H9 (cell line): Measurements from ENCODE around the gene CAMTA2. TPM values are rescaled to one million over a fixed set of nuclear protein-coding genes. Genes with fewer than 3 reads are reported as not detected.

ENCODE experiments used
- DNase-seq: peaks from one replicate; pipeline ENCODE4 v3.0.0-alpha.2; 2017
- H2AFZ ChIP-seq: one replicate; pipeline ENCODE4 v1.6.1; 2013; ENCODE audit warnings: mild to moderate bottlenecking, low read length, control low read depth, moderate library complexity
- H2AK5ac ChIP-seq: 2 replicates; pipeline ENCODE4 v1.6.1; 2013; ENCODE audit warnings: low read length, control low read depth, mixed read lengths; ENCODE audit not compliant: insufficient read length
- H2BK120ac ChIP-seq: one replicate; pipeline ENCODE4 v1.6.1; 2013; ENCODE audit warnings: low read depth, mild to moderate bottlenecking, low read length, control low read depth, inconsistent platforms; ENCODE audit not compliant: poor library complexity, severe bottlenecking
- H2BK12ac ChIP-seq: 2 replicates; pipeline ENCODE4 v1.6.1; 2013; ENCODE audit warnings: low read length, control low read depth, mixed read lengths, low read depth; ENCODE audit not compliant: insufficient read length
- H2BK15ac ChIP-seq: 2 replicates; pipeline ENCODE4 v1.6.1; 2013; ENCODE audit warnings: low read depth, low read length, control low read depth
- H2BK20ac ChIP-seq: one replicate; pipeline ENCODE4 v1.6.1; 2013; ENCODE audit warnings: low read depth, mild to moderate bottlenecking, low read length, control low read depth, inconsistent platforms; ENCODE audit not compliant: poor library complexity, severe bottlenecking
- H2BK5ac ChIP-seq: 2 replicates; pipeline ENCODE4 v1.6.1; 2013; ENCODE audit warnings: low read length, control low read depth, mixed read lengths; ENCODE audit not compliant: insufficient read length
- H3K14ac ChIP-seq: 2 replicates; pipeline ENCODE4 v1.6.1; 2013; ENCODE audit warnings: low read length, control low read depth; ENCODE audit not compliant: insufficient read depth
- H3K18ac ChIP-seq: 2 replicates; pipeline ENCODE4 v1.6.1; 2013; ENCODE audit warnings: low read depth, mild to moderate bottlenecking, mixed read lengths, low read length, control low read depth; ENCODE audit not compliant: insufficient read length
- H3K23ac ChIP-seq: 2 replicates; pipeline ENCODE4 v1.6.1; 2013; ENCODE audit warnings: low read length, control low read depth, mixed read lengths, low read depth; ENCODE audit not compliant: insufficient read length
- H3K23me2 ChIP-seq: 2 replicates; pipeline ENCODE4 v1.6.1; 2013; ENCODE audit warnings: low read depth, mild to moderate bottlenecking, mixed read lengths, low read length, control low read depth; ENCODE audit not compliant: insufficient read length, poor library complexity, severe bottlenecking
- H3K27ac ChIP-seq: 2 replicates; pipeline ENCODE4 v1.5.1; 2013; ENCODE audit warnings: low read length, control low read depth, mixed read lengths, low read depth; ENCODE audit not compliant: insufficient read length
- H3K27me3 ChIP-seq: 2 replicates; pipeline ENCODE4 v1.6.1; 2013; ENCODE audit warnings: low read length, control low read depth, inconsistent platforms; ENCODE audit not compliant: insufficient read depth
- H3K4ac ChIP-seq: 2 replicates; pipeline ENCODE4 v1.6.1; 2013; ENCODE audit warnings: low read depth, mild to moderate bottlenecking, control low read depth, inconsistent platforms, low read length, moderate library complexity
- H3K4me1 ChIP-seq: 2 replicates; pipeline ENCODE4 v1.6.1; 2013; ENCODE audit warnings: low read length, control low read depth, inconsistent platforms; ENCODE audit not compliant: insufficient read depth
- H3K4me2 ChIP-seq: 2 replicates; pipeline ENCODE4 v1.6.1; 2013; ENCODE audit warnings: low read length, control low read depth, mixed read lengths; ENCODE audit not compliant: insufficient read length, insufficient read depth
- H3K56ac ChIP-seq: 2 replicates; pipeline ENCODE4 v1.6.1; 2013; ENCODE audit warnings: low read depth, mild to moderate bottlenecking, mixed read lengths, low read length, control low read depth; ENCODE audit not compliant: insufficient read length
- H3K79me1 ChIP-seq: 2 replicates; pipeline ENCODE4 v1.6.1; 2013; ENCODE audit warnings: low read depth, mild to moderate bottlenecking, moderate library complexity, low read length, control low read depth, inconsistent platforms; ENCODE audit not compliant: insufficient read depth, poor library complexity, severe bottlenecking
- H3K79me2 ChIP-seq: 2 replicates; pipeline ENCODE4 v1.6.1; 2013; ENCODE audit warnings: low read length, control low read depth, inconsistent platforms; ENCODE audit not compliant: insufficient read depth
- H3K9ac ChIP-seq: 2 replicates; pipeline ENCODE4 v1.6.1; 2013; ENCODE audit warnings: low read length, control low read depth, mixed read lengths; ENCODE audit not compliant: insufficient read length; ENCODE audit errors: extremely low read depth
- H3K9me3 ChIP-seq: one replicate; pipeline ENCODE4 v1.6.1; 2013; ENCODE audit warnings: low read depth, low read length, inconsistent platforms; ENCODE audit not compliant: control insufficient read depth
- H3T11ph ChIP-seq: one replicate; pipeline ENCODE4 v1.6.1; 2013; ENCODE audit warnings: mild to moderate bottlenecking, low read length, control low read depth, inconsistent platforms
- H4K20me1 ChIP-seq: one replicate; pipeline ENCODE4 v1.6.1; 2013; ENCODE audit not compliant: control insufficient read depth, insufficient read length, insufficient read depth
- H4K5ac ChIP-seq: 2 replicates; pipeline ENCODE4 v1.6.1; 2013; ENCODE audit warnings: low read depth, mild to moderate bottlenecking, mixed read lengths, low read length, control low read depth; ENCODE audit not compliant: insufficient read length
- H4K8ac ChIP-seq: replicated peaks from 2 replicates; pipeline ENCODE4 v1.6.1; 2013; ENCODE audit warnings: low read length, control low read depth, mixed read lengths, low read depth; ENCODE audit not compliant: insufficient read length
- H4K91ac ChIP-seq: 2 replicates; pipeline ENCODE4 v1.6.1; 2013; ENCODE audit warnings: low read depth, mild to moderate bottlenecking, moderate library complexity, mixed read lengths, low read length, control low read depth; ENCODE audit not compliant: insufficient read length
- H3K27ac Mint-ChIP-seq, 3 experiments: 2 replicates in 2 of 3; 3 replicates in 1 of 3; pipeline ENCODE4 v1.8.0; 2020 to 2021; ENCODE audit warnings: mixed read lengths in 3 of 3, mild to moderate bottlenecking in 1 of 3, moderate library complexity in 1 of 3
- H3K27me3 Mint-ChIP-seq: 2 replicates; pipeline ENCODE4 v1.8.0; 2021; ENCODE audit warnings: low read depth, mild to moderate bottlenecking, moderate library complexity, mixed read lengths
- H3K36me3 Mint-ChIP-seq, 3 experiments: 2 replicates in 2 of 3; 3 replicates in 1 of 3; pipeline ENCODE4 v1.8.0; 2020 to 2021; ENCODE audit warnings: low read depth in 3 of 3, mixed read lengths in 3 of 3; ENCODE audit not compliant: insufficient read depth in 1 of 3
- H3K4me1 Mint-ChIP-seq, 2 experiments: 2 replicates each; pipeline ENCODE4 v1.8.0; 2020; ENCODE audit warnings: mixed read lengths in 2 of 2
- H3K4me3 Mint-ChIP-seq, 2 experiments: 2 replicates in 1 of 2; 3 replicates in 1 of 2; pipeline ENCODE4 v1.8.0; 2020 to 2021; ENCODE audit warnings: mild to moderate bottlenecking in 2 of 2, mixed read lengths in 2 of 2, moderate library complexity in 1 of 2
- H3K9me3 Mint-ChIP-seq, 2 experiments: 2 replicates in 1 of 2; 3 replicates in 1 of 2; pipeline ENCODE4 v1.8.0; 2020; ENCODE audit warnings: mild to moderate bottlenecking in 2 of 2, mixed read lengths in 2 of 2, moderate library complexity in 1 of 2
- CTCF ChIP-seq: fragments of 200-600 bp; sonication (generic); conservative IDR thresholded peaks from 3 replicates; pipeline ENCODE4 v1.8.0; 2021; ENCODE audit warnings: antibody characterized with exemption, mild to moderate bottlenecking
- WGBS: extraction: QIAGEN DNeasy Blood & Tissue Kit; methylation state at CpG from one replicate; pipeline ENCODE4 v1.1.7; 2013; ENCODE audit warnings: missing lambda C conversion rate, low lambda C conversion rate, mixed read lengths; ENCODE audit not compliant: insufficient read length; ENCODE audit errors: extremely low coverage; 5-methylcytosine and 5-hydroxymethylcytosine counted together
- total RNA-seq: library from RNA; stranded (reverse); gene quantifications from 2 replicates; pipeline ENCODE4 v1.2.1, GENCODE V29; 2021

Gene CAMTA2
- total RNA-seq, 1 experiment from 2014 or later, result 15.6 TPM

- H3K79me2 ChIP-seq, result no peaks in the 10 kb centered on the region
- H3K27me3 ChIP-seq, result no peaks in the 10 kb centered on the region; the same call in 1 of the 2 replicates
- H3K23ac ChIP-seq, result no peak within 1 kb of the TSS
- H4K91ac ChIP-seq, result no peak within 1 kb of the TSS
- H3T11ph ChIP-seq, result no peak within 1 kb of the TSS
- H3K4me1 ChIP-seq, result no peaks in the 10 kb centered on the region
- no peak within 1 kb of the TSS for H3K27ac ChIP-seq
- H3K4ac ChIP-seq, result no peak within 1 kb of the TSS
- H2BK15ac ChIP-seq, result no peak within 1 kb of the TSS
- no peaks in the 10 kb centered on the region for H3K9me3 ChIP-seq
- no peaks in the 10 kb centered on the region for H3K9me3 Mint-ChIP-seq
- H3K27me3 Mint-ChIP-seq, result peaks cover 46% of the 10 kb centered on the region
- peak; percentile 78 for DNase-seq
- H3K14ac ChIP-seq, result no peak within 1 kb of the TSS
- no peaks in the 10 kb centered on the region for H3K36me3 Mint-ChIP-seq
- no peak within 1 kb of the TSS for H3K56ac ChIP-seq
- no peak within 1 kb of the TSS for H4K5ac ChIP-seq
- H3K4me1 Mint-ChIP-seq, result peaks cover 0 to 3% of the 10 kb centered on the region in 2 experiments; a peak in 1 of 4 replicates
- H2AK5ac ChIP-seq, result no peak within 1 kb of the TSS
- no CpG with 5 or more reads among the region's 24 CpGs for WGBS
- H3K9ac ChIP-seq, result no peak within 1 kb of the TSS
- no peak within 1 kb of the TSS for H2BK20ac ChIP-seq
- H2BK5ac ChIP-seq, result no peak within 1 kb of the TSS
- no peak within 1 kb of the TSS for H2AFZ ChIP-seq
- peak within 1 kb of the TSS; percentile 9 for H3K4me2 ChIP-seq
- no peaks in the 10 kb centered on the region for H4K20me1 ChIP-seq
- no peaks in the 10 kb centered on the region for H3K23me2 ChIP-seq
- no peak within 1 kb of the TSS for H4K8ac ChIP-seq
- no peak within 1 kb of the TSS for H3K18ac ChIP-seq
- H3K79me1 ChIP-seq, result no peaks in the 10 kb centered on the region
- no peak within 1 kb of the TSS for H2BK120ac ChIP-seq
- no peak within 1 kb of the TSS; a peak in 1 of 7 replicates for H3K27ac Mint-ChIP-seq
- peak within 1 kb of the TSS in 1 of 2 experiments; percentile 60; a peak in 1 of 5 replicates for H3K4me3 Mint-ChIP-seq
- H2BK12ac ChIP-seq, result no peak within 1 kb of the TSS
- no peak for TF ChIP-seq CTCF
Observed at GRCh38 chr17:5035315-5035714, 47.8 kb upstream of the CAMTA2 start, which contains the start of gene SLC52A1. SLC52A1 (minus strand) TSS chr17:5035426; CDS start chr17:5034606, 820 bp downstream.
